GM12873 (cell line): ENCODE measurements around the gene TMEM59L.

Experiments used
- TF ChIP-seq, protein P1 (sequence below): IDR thresholded peaks from 2 replicates; pipeline ENCODE4 v1.5.1; 2012; ENCODE audit warnings: low read depth, mild to moderate bottlenecking, moderate library complexity, low read length, control low read depth; ENCODE audit not compliant: insufficient read depth; ENCODE audit errors: missing control alignments

Gene TMEM59L

DNA sequence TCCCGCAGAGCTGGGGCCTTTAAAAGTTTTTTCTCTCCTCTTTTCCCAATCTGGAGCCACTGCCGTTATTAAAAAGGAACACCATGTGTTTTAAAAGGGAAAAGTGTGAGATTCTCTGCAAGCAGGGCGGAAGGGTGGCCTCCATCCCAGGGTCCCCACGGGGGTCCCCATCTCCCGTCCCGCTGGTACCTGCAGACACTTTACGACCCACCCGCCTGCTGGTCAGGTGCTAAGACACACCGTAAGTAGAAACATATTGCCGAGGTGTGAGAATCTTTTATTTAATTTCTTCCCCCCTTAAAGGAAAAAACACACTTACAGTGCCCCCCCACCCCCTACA, 7.9 kb upstream of the TMEM59L start:
- TF ChIP-seq, protein P1, sequence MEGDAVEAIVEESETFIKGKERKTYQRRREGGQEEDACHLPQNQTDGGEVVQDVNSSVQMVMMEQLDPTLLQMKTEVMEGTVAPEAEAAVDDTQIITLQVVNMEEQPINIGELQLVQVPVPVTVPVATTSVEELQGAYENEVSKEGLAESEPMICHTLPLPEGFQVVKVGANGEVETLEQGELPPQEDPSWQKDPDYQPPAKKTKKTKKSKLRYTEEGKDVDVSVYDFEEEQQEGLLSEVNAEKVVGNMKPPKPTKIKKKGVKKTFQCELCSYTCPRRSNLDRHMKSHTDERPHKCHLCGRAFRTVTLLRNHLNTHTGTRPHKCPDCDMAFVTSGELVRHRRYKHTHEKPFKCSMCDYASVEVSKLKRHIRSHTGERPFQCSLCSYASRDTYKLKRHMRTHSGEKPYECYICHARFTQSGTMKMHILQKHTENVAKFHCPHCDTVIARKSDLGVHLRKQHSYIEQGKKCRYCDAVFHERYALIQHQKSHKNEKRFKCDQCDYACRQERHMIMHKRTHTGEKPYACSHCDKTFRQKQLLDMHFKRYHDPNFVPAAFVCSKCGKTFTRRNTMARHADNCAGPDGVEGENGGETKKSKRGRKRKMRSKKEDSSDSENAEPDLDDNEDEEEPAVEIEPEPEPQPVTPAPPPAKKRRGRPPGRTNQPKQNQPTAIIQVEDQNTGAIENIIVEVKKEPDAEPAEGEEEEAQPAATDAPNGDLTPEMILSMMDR = no peak

DNA sequence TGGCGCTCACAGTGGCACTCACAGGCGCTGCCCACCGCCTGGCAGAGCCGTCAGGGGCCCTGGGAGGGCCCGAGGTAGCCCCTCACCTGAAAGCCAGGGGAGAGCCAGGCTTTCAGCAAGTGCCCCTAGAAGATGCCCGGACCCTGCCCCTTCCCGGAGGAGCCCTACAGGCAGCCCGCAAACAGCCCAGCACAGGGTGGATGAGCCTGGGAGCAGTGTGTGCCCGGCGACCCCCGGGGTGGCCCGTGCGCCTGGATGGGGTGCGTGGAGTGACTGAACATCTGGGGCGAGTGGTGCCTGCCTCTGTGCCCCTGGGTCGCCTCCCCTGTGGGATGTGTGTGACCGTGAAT, 7.5 kb upstream of the TMEM59L start:
- TF ChIP-seq, protein P1 = no peak

DNA sequence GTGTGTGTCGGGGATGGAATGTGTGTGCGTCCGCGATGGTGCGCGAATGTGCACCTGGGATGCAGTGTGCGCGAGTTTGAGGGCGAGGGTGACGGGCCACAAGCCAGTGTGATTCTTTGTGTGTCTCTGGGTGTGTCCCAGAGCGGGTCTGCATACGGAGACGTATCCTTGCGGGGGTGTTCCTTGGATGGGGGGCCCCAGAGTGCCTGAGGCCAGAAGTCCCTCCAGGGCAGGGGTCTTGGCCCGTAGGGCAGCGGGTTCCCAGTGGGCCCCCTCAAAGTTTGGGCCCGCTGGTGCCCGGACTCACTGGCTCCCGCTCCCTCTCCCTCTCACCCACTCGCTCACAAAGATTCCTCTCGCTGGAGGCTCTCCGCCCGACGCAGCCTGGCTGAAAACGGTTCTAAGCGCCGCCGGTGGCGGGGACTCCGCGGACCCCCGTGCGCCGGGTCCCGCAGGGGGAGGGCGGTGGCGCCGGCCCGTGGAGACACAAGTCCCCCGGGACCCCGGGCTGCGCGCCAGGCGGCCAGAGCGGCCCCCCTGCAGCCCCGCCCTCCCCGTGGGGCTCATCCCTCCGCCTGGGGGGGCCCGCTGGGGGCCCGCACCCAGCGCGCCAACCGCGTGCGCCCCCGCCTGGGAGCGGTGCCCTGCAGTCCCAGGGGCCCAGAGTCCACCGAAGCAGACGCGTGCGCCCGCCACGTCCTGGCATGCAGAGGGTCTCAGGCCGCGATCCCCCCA, 7.0 kb upstream of the TMEM59L start:
- TF ChIP-seq, protein P1 = no peak

DNA sequence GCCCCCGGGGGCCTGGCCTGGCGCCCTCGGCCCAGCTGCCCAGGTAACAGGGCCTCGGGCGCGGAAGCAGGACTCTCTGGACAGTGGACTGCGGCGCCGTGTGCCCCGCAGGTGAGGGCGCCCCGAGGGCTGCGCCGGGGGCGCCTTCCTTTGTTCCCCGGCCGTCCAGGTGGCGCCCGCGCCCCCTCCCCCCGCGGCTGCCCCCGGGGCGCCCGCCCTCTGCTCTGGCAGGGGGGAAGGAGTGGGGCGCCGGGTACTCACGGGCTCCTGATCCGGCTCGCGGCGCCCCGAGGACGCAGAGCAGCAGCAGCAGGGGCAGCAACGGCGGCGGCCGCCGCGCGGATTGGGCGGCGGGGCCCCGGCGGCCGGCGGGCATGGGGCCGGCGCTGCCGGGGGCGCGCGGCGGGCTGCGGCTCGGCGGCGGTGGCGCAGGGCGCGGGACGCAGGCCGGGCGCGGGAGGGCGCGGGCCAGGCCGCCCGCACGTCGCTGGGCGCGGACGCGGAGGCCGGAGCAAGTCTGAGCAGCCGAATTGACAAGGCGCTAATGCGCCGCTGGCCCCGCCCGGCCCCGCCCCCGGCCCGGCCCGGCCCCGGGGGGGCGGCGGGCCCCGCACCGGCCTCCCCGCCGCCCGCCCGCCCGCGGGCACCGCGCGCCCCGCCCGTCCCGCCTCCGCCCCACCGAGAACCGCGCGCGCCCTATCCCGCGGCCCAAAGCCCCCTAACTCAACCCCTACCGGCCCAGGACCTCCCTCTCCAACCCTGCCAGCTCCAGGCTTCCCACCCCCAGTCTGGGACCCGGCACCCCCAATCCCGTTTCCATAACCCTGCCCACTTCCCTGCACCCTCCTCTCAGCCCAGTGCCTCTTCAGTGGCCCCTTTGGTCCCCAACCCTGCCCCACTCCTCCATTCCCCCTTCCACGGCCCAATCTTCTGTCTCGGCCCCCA, 6.1 kb upstream of the TMEM59L start, which contains the start of gene CRLF1:
Gene CRLF1 (minus strand): TSS at position 519 of the 945 bp plus-strand sequence. CDS start 143 bp downstream, at position 376.
- TF ChIP-seq, protein P1 = no peak

DNA sequence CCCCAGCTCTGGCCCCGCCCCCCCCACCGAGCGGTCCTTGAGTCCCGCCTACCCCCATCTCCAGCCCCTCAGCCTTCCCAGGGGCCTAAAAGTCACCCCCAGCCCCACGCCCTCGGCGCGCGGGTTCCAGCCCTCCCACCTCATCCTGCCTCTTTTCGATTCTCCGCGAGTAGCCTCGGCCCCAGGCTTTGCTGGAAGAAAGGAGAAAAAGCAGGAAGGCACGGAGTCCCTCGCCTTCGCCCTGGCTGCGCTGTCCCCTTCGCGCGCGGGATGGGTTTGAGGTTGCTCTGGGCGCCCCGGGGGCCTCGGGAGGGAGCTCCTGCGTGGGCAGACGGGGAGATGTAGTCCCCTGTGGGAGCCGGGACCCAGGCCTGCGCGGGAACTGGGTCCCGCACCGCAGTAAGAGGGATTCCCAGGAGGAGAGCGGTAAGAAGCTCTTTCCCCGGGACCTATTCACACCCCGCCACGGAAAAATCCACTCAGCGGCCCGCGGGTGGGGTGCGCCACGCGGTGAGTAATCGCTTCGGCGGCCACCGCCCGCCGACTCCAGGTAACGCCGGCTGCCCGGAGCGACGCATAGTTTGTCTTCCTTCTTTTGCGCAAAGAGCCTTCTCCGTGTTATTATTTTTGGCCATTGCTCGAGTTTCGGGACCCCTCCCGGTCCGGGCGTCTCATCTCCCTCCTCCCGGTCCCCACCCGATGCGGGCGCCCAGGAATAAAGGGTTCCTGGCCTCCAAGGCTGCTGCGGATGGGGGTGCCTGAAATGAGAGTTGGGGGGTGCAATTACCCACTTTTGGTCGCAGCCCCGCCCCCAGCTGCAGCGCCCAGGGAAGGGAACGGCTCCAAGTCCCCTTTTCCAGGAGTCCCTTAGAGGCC, 5.2 kb upstream of the TMEM59L start:
- TF ChIP-seq, protein P1 = no peak

DNA sequence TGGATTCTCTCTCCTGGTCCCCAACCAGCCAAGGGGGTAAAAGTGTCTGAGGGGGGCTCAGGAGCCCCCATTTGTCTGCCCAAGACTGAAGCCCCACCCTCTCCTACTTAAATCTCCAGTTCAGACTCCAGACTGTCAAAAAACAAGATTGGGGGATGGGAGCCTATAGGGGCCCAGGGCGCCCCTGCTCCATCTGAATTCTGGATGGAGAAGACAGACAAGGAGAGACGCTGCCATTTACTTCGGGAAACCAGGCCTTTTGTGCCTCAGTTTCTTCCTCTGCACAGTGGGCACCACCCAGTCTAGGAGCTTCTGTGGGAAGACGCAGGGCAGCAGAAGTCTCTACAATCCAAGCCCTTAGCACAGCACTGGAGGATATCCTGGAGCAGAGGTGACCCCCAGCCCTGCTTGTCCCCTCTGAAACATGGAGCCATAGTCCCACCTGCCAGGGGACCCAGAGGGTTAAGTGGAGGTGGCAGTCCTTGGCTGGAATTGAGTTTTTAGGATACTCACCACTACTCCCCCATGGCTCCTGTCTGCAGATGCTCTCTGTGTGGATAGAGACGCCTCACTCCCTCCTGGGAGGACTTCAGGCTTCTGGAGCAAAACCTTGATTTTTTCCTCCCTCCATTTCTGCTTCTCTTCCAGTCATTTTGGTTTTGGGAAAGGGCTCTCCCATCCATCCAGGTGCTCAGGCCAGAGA, 4.4 kb upstream of the TMEM59L start:
- TF ChIP-seq, protein P1 = no peak
